ENCODE results near the gene PNMA8C.

- no peak for TF ChIP-seq CTCF (conservative IDR thresholded peaks at IDR 0.05)
- TF ChIP-seq ZFX (IDR thresholded peaks at IDR 0.05) = no peak
Observed at GRCh38 chr19:46406976-46407375, 21.8 kb downstream of the PNMA8C start.
